Chondrocyte (in vitro differentiated cells): ENCODE measurements around the gene C19orf12. TPM values are rescaled to one million over a fixed set of nuclear protein-coding genes. Genes with fewer than 3 reads are reported as not detected.

ENCODE experiments used
- DNase-seq: peaks from one replicate; pipeline ENCODE4 v3.0.0; 2021; ENCODE audit warnings: mixed read lengths, low spot score
- H3K27ac Mint-ChIP-seq: one replicate; pipeline ENCODE4 v1.8.0; 2021; ENCODE audit warnings: mild to moderate bottlenecking, moderate library complexity, mixed read lengths; ENCODE audit not compliant: unreplicated experiment
- H3K27me3 Mint-ChIP-seq: 2 replicates; pipeline ENCODE4 v1.8.0; 2021; ENCODE audit warnings: low read depth, mixed read lengths
- H3K36me3 Mint-ChIP-seq: 2 replicates; pipeline ENCODE4 v1.8.0; 2021; ENCODE audit warnings: low read depth, mixed read lengths
- H3K4me1 Mint-ChIP-seq: 2 replicates; pipeline ENCODE4 v1.8.0; 2021; ENCODE audit warnings: low read depth, mild to moderate bottlenecking, mixed read lengths
- H3K4me3 Mint-ChIP-seq: one replicate; pipeline ENCODE4 v1.8.0; 2021; ENCODE audit warnings: mild to moderate bottlenecking, moderate library complexity, mixed read lengths; ENCODE audit not compliant: unreplicated experiment
- H3K9me3 Mint-ChIP-seq: 2 replicates; pipeline ENCODE4 v1.8.0; 2021; ENCODE audit warnings: low read depth, mixed read lengths
- total RNA-seq: library from RNA; stranded (reverse); gene quantifications from 3 replicates; pipeline ENCODE4 v1.2.1, GENCODE V29; 2021
- TF ChIP-seq, protein P1 (sequence below): fragments of 200-600 bp; sonication (generic); IDR thresholded peaks from 2 replicates; pipeline ENCODE4 v1.5.0; 2021; ENCODE audit warnings: antibody characterized with exemption, mild to moderate bottlenecking, moderate library complexity

Gene C19orf12
- total RNA-seq, 1 donor from 2014 or later = 46.4 TPM

DNA sequence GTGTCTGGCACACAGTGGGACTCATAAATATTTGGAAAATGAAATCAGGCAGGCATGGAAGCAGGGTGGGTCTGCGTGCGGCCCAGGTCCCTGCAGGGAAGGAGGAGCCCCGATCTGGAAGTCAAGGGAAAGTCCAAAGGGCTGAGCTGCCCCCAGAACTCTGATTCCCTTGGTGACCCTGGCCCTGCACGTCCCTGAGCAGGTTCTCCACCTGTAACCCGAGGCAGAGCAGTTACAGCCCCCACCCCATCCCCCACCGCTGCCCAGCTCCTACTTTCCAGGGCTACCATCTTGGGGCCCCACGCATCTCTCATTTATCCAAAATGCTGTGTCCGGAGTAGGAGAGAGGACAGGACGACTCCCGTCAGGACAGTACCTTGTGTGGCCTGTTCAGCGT, 47.7 kb downstream of the C19orf12 start:
- Mint-ChIP-seq H3K27me3 (no peaks in the 10 kb centered on the region), H3K36me3 (peaks cover 10% of the 10 kb centered on the region), H3K27ac (peak overlapping the region; percentile 97), H3K9me3 (no peaks in the 10 kb centered on the region), H3K4me3 (peak overlapping the region; percentile 77), H3K4me1 (peaks cover 68% of the 10 kb centered on the region)
- no peak for DNase-seq
- TF ChIP-seq, protein P1, sequence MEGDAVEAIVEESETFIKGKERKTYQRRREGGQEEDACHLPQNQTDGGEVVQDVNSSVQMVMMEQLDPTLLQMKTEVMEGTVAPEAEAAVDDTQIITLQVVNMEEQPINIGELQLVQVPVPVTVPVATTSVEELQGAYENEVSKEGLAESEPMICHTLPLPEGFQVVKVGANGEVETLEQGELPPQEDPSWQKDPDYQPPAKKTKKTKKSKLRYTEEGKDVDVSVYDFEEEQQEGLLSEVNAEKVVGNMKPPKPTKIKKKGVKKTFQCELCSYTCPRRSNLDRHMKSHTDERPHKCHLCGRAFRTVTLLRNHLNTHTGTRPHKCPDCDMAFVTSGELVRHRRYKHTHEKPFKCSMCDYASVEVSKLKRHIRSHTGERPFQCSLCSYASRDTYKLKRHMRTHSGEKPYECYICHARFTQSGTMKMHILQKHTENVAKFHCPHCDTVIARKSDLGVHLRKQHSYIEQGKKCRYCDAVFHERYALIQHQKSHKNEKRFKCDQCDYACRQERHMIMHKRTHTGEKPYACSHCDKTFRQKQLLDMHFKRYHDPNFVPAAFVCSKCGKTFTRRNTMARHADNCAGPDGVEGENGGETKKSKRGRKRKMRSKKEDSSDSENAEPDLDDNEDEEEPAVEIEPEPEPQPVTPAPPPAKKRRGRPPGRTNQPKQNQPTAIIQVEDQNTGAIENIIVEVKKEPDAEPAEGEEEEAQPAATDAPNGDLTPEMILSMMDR = no peak

DNA sequence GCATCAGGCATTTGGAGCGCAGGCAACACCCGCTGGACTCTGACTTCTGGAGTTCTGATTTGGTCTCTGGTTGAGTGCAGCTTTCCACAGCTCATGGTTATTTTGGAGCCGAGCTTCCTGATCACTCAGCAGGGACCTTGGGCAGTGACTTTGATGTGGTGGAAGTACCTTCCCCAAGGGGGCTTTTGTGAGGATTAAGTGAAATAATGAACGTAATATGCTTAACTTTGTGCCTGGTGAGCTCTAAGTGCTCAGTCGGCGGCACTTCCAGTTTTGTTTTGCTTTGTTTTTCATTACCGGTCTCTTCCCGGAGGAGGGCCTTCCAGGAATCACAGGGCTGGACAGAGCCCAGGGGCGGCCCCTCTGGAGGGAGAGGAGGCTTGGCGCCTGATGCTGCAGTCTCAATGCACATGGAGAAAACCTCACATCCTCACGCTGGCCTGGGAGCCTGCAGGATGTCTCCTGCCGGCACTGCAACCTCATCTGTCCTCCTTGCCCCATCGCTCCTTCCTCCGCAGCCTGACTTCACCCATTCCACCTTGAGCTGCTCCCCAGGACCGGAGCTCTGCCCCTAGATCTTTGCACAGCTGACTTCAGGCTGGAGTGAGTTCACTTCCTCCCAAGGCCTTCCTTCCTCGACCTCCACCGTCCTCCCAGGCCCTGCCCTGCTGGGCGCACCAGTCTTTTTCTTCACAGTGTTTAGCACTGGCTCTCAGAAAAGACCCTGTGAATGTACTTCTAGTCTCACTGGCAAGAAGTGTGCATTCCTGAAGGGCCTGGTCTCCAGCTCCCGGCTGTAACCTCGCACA, 48.3 kb downstream of the C19orf12 start:
- TF ChIP-seq, protein P1 = peak; percentile 17
- DNase-seq = no peak
- Mint-ChIP-seq H3K9me3 (no peaks in the 10 kb centered on the region), H3K4me1 (peaks cover 67% of the 10 kb centered on the region), H3K27me3 (no peaks in the 10 kb centered on the region), H3K36me3 (peaks cover 9% of the 10 kb centered on the region), H3K27ac (peak overlapping the region; percentile 97), H3K4me3 (peak overlapping the region; percentile 77)

DNA sequence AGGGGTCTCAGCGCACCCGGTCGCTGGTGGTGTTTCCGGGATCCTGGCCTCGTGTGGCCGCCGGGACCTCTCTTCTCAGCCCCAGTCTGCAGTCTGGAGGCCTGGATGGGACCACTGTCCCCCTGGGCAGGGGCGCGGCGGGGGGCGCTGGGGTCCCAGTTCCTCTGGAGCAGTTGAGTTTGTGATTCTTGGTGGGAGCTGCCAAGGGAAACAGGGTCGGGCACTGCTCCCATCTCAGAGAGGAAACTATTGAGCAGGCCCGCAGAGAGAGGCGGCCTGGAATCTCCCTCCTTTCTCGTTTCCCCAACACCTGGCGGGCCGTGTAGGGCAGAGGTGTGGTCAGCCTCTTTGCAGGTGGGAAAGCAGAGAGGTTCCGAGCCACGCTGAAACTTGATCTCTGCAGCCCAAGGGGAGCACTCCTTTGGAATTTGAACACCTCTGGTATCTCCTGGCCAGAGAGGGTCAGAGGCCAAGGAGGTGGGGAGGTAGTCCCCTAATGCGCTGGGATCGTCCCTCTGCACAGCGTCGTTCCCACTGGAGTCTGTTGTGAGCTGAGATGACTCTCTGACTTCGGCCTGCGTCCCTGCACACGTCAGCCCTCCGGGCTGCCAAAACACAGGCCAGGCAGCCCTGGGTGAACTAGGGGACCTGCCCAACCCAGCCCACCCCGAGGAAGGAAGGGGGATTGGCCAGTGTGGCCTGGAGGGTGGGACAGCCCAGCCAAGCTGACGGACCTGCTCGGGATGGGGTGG, 49.1 kb downstream of the C19orf12 start:
- Mint-ChIP-seq H3K27me3 (no peaks in the 10 kb centered on the region), H3K27ac (peak overlapping the region; percentile 97), H3K4me3 (peak overlapping the region; percentile 77), H3K36me3 (peaks cover 5% of the 10 kb centered on the region), H3K9me3 (no peaks in the 10 kb centered on the region), H3K4me1 (peaks cover 65% of the 10 kb centered on the region)
- no peak for DNase-seq
- TF ChIP-seq, protein P1 = no peak

DNA sequence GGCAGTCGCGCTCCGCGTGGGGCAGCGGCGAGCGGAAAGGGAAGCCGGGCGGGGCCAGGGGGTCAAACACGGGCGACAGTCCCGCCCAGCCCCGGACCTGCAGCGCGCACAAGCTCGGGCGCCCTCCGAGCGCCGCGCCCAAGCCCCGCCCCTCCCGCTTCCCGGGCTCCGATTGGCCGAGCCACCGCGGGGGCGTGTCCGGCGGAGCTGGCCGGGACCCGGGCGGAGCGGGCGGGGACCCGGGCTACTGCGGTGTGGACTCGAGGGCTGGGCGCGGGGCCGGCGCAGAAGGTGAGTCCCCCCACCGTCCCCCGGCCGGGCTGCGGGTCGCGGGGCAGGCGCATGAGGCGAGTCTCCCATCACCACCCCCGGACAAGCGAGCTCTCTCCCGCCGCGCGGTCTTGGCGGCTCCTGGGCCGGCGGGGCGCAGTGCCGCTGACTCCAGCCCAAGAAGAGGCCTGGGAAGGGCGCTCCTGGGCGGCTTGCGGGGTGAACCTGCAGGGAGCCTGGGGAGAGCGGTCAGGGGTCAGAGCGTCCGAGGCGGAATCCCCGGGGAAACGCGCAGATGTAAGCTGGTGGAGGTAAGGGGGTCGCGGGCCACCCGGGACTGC, 49.7 kb downstream of the C19orf12 start, which contains the start of gene PLEKHF1:
Gene PLEKHF1, plus strand, starts transcription at position 247 of the 611 bp plus-strand sequence. CDS start 8,379 bp downstream, outside the sequence.
- Mint-ChIP-seq H3K27ac (peak within 1 kb of the TSS; percentile 99), H3K4me3 (peak within 1 kb of the TSS; percentile 77), H3K27me3 (no peaks in the 10 kb centered on the region), H3K4me1 (peaks cover 70% of the 10 kb centered on the region), H3K36me3 (peaks cover 3% of the 10 kb centered on the region), H3K9me3 (no peaks in the 10 kb centered on the region)
- TF ChIP-seq, protein P1 = peak; percentile 26
- no peak for DNase-seq

DNA sequence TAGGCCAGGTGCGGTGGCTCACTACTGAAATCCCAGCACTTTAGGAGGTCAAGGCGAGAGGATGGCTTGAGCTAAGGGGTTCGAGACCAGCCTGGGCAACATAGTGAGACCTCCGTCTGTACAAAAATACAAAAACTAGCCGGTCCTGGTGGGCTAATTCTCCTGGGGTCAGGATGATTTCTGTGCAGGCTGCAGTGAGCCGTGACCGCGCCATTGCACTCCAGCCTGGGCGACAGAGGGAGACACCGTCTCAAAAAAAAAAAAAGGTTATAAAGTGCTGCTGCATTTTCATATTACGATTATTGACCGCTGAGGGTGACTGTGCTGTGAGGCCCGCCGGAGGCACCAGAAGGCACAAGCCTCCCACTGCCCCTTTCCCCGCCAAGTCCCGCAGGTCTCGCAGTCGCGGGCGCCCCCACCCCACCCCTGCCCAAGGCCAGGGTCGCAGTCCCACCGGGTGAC, 50.3 kb downstream of the C19orf12 start:
- H3K4me3 Mint-ChIP-seq = peak overlapping the region; percentile 59

More for the DNA sequence above, 50.3 kb downstream of the C19orf12 start:
- no peaks in the 10 kb centered on the region for H3K9me3 Mint-ChIP-seq
- TF ChIP-seq, protein P1 = peak; percentile 41
- H3K4me1 Mint-ChIP-seq = peaks cover 72% of the 10 kb centered on the region
- H3K27ac Mint-ChIP-seq = peak overlapping the region; percentile 99
- H3K27me3 Mint-ChIP-seq = no peaks in the 10 kb centered on the region
- no peak for DNase-seq
- peaks cover 3% of the 10 kb centered on the region for H3K36me3 Mint-ChIP-seq
